Muscle layer of colon (tissue), 2 donors: ENCODE measurements around the gene GOT2.
"Not testable (repeated sequence)": the region's sequence is repeated elsewhere in the genome, so short reads cannot be mapped to it uniquely, and the experiment has no call there.

ENCODE experiments used
- H3K27ac ChIP-seq: one replicate; pipeline ENCODE4 v1.7.0; 2013; ENCODE audit warnings: low read depth, mild to moderate bottlenecking, low read length, moderate library complexity
- H3K27me3 ChIP-seq, 2 donors: one replicate each; pipeline ENCODE4 v1.7.0; 2013; ENCODE audit warnings: low read length in 2 of 2, mild to moderate bottlenecking in 2 of 2; ENCODE audit not compliant: insufficient read depth in 2 of 2, control insufficient read depth in 1 of 2
- H3K36me3 ChIP-seq: one replicate; pipeline ENCODE4 v1.7.0; 2013; ENCODE audit warnings: mild to moderate bottlenecking, low read length; ENCODE audit not compliant: insufficient read depth
- H3K4me1 ChIP-seq: one replicate; pipeline ENCODE4 v1.7.0; 2013; ENCODE audit warnings: mild to moderate bottlenecking, low read length; ENCODE audit not compliant: insufficient read depth
- H3K4me3 ChIP-seq, 2 donors: one replicate each; pipeline ENCODE4 v1.7.0; 2013; ENCODE audit warnings: low read length in 2 of 2, low read depth in 1 of 2, mild to moderate bottlenecking in 1 of 2, moderate library complexity in 1 of 2
- H3K9ac ChIP-seq: one replicate; pipeline ENCODE4 v1.7.0; 2013; ENCODE audit warnings: low read length
- H3K9me3 ChIP-seq: one replicate; pipeline ENCODE4 v1.7.0; 2013; ENCODE audit warnings: mild to moderate bottlenecking, low read length
- donor health status: abdominal sarcoma.
- donor health status: Adenocarcinoma of cecum.

Gene GOT2

DNA sequence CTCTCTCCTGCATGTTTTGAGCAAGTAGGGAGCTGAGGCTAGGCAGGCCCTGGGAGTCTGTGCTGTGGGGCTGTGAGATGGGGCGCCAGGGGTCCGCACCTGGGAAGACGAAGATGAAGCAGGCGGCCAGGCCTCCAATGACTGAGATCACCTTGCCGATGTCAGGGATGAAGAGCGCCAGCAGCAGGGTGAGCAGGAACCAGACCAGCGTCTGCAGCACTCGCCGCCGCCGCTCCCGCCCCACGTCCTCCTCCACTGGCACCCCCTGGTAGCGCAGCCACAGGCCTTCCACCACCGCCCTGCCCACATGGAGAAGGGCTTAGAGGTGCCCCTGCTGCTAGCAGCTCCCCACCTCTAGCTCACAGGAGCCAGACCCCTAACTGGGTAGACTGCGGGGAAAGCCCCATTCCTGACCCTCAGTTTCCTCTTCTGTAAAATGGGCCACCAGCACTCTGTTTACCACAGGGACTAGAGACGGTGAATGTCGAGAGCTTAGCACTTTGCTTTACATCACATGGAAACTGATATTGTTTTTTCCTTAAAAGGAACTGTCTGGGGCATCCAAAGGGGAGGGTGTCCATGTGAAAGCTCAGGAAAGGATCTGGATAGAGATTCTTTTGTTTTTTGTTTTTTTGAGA, 63.1 kb downstream of the GOT2 start:
- H3K9ac ChIP-seq = no peak overlapping the region
- no peaks in the 10 kb centered on the region for H3K27me3 ChIP-seq
- no peaks in the 10 kb centered on the region for H3K4me1 ChIP-seq
- H3K36me3 ChIP-seq = peaks cover 17% of the 10 kb centered on the region
- no peaks in the 10 kb centered on the region for H3K9me3 ChIP-seq
- no peak overlapping the region for H3K27ac ChIP-seq
- no peak overlapping the region for H3K4me3 ChIP-seq

DNA sequence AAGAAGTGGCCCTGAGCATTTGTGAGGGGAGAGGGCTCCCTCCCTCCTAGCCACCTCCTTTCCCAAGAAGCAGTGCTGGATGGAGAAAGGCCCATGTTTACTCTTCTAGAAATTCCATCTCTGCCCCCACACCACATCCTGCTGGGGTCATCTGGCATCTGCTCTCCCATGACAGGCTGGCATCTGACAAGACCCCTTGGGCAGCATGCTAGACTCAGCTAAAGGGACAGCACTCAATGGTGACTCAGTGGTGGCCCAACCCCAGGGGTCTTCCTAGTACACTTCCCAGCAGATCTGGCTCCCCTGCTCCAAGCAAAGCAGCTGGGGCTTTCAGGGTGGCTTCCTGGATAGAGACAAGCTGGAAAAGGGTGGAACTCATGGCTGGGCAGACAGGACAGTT, 63.9 kb downstream of the GOT2 start:
- H3K9ac ChIP-seq = no peak overlapping the region
- no peaks in the 10 kb centered on the region for H3K9me3 ChIP-seq
- H3K36me3 ChIP-seq = peaks cover 17% of the 10 kb centered on the region
- H3K4me1 ChIP-seq = no peaks in the 10 kb centered on the region
- no peaks in the 10 kb centered on the region for H3K27me3 ChIP-seq
- no peak overlapping the region for H3K4me3 ChIP-seq
- H3K27ac ChIP-seq = no peak overlapping the region

DNA sequence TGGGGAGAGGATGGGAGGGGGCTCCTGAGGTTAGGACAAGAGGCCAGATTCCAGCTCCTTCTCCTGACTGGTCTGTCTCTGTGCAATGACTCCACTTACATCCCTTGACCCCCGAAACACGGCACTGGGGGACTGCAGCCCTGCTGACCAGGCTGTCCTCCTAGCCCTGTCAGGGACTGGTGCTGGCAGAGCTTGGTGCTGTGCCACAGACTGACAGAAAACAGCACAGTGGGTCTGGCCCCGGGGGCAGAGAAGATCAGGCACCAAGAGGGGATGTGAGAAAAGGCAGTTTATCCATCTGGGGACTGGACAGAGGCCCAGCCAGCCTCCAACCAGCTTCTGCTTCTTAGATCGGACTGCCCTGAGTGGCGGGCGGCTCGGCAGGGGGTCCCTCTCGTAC, 68.9 kb downstream of the GOT2 start:
- no peak overlapping the region for H3K4me3 ChIP-seq
- no peaks in the 10 kb centered on the region for H3K4me1 ChIP-seq
- peaks cover 12% of the 10 kb centered on the region for H3K36me3 ChIP-seq
- no peaks in the 10 kb centered on the region for H3K27me3 ChIP-seq
- no peaks in the 10 kb centered on the region for H3K9me3 ChIP-seq
- H3K9ac ChIP-seq = no peak overlapping the region
- no peak overlapping the region for H3K27ac ChIP-seq

DNA sequence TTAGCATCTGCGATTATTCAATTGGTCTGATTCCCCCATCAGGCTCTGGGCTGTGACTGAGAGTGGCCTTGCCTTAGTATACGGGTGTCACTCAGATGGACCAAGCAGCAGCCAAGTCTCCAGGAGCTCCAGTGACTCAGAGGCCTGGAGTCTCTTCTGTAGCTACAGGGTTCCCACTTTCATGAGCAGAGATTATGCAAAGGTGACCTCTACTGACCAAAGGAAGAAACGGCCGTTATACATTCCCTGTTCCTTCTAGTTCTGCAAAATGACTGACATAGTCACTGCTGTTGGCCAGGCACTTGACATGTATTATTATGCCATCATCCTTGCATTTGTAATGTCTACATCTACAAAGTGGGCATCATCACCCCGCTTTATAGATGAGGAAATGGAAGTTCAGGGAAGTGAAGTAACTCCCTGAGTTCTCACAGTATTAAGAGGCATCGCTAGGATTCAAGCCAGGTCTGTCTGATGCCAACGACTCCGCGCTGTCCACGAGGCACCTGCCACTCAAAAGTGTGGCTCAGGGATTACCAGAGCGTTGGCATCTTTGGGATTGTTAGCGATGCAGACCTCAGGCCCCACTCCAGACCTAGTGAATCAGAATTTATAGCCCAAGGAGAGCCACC, 72.8 kb downstream of the GOT2 start:
- no peaks in the 10 kb centered on the region for H3K4me1 ChIP-seq
- no peak overlapping the region for H3K9ac ChIP-seq
- H3K36me3 ChIP-seq = no peaks in the 10 kb centered on the region
- no peak overlapping the region for H3K27ac ChIP-seq
- no peaks in the 10 kb centered on the region for H3K27me3 ChIP-seq
- no peaks in the 10 kb centered on the region for H3K9me3 ChIP-seq
- no peak overlapping the region for H3K4me3 ChIP-seq

DNA sequence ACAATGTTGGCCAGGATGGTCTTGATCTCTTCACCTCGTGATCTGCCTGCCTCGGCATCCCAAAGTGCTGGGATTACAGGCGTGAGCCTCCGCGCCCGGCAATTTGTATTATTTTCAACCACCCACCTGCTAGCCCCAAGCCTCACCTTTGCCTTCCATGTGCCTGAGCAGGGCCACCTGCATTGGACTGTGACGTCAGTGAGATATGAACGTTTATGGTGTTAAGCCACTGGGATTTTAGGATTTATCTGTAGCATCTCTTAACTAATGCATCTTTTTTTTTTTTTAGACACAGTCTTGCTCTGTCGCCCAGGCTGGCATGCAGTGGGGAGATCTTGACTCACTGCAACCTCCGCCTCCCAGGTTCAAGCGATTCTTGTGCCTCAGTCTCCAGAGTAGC, 74.2 kb downstream of the GOT2 start:
- H3K27me3 ChIP-seq, H3K9me3 ChIP-seq, H3K9ac ChIP-seq, H3K36me3 ChIP-seq, H3K27ac ChIP-seq, H3K4me1 ChIP-seq, H3K4me3 ChIP-seq: not testable (repeated sequence)

DNA sequence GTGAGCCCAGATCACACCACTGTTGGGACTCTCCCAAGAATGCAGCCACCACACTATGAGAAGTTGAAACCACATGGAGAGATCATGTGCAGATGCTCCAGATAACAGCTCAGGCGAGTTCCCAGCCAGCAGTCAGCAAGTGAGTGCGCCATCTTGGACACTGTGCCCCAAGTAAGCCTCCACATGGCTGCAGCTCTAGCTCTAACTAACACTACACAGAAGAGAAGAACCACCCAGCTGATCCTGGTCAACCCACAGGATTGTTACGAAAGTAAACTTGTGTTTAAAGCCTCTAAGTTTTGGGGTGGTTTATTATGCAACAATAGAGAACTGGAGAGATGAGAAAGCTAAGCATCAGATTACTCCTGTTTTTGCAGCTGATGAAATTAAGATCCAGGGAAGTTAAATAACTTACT, 75.3 kb downstream of the GOT2 start:
- H3K36me3 ChIP-seq = no peaks in the 10 kb centered on the region
- H3K4me1 ChIP-seq = no peaks in the 10 kb centered on the region
- H3K27me3 ChIP-seq = no peaks in the 10 kb centered on the region
- no peak overlapping the region for H3K9ac ChIP-seq
- H3K4me3 ChIP-seq = no peak overlapping the region
- H3K9me3 ChIP-seq = no peaks in the 10 kb centered on the region
- H3K27ac ChIP-seq = no peak overlapping the region
